Measurements from ENCODE around the gene SLC50A1. TPM values are rescaled to one million over a fixed set of nuclear protein-coding genes. Genes with fewer than 3 reads are reported as not detected.
A peak's percentile ranks its signal among the peaks of the same experiment; 100 is the strongest.

SLC50A1 gene
- total and polyA plus RNA-seq, 9 of the 15 experiments (the other 6 are each of a cell fraction or from before 2014, with no cell fraction given), result 46.5 to 132 (median 91.9) TPM

DNA sequence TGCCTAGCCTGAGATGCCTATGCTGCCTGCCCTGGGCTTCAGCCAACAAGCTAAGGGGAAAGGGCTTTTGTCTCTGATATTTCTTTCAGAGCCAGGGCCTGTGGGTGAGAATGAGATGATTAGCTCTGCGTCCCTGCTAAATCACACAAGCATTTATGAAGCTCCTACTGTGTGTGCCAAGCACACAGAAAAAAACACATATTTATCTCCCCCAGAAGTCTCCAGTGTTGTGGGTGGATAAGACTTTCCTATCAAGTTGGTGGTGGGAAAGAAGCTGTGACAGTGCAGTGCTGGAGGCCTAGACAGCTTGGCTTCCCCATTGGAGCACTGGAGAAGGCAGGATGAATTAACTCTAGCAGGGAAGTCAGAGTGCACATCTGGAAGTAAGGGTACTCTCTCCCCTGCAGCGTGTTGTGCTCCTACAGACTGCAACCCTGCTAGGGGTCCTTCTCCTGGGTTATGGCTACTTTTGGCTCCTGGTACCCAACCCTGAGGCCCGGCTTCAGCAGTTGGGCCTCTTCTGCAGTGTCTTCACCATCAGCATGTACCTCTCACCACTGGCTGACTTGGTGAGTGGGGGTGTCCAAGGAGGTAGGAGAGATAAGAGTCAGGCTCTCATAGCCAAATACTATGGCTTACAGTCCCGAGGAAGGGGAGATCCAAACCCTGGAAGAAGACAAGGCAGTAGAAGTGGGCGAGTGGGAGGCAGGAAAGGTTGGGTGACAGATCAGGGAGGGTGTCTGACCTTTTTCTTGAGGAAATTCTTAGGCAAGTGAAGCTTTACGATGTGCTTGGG lies 1.7 kb downstream of the SLC50A1 start (continued):
- TF ChIP-seq MXI1 (IDR thresholded peaks at IDR 0.05; ENCODE audit: low read depth, low read length), result no peak
- TF ChIP-seq, protein P1, sequence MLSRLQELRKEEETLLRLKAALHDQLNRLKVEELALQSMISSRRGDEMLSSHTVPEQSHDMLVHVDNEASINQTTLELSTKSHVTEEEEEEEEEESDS (CRISPR knock-in tag; IDR thresholded peaks at IDR 0.05), result no peak
- peak; percentile 95 for TF ChIP-seq ZKSCAN1 (IDR thresholded peaks at IDR 0.05; ENCODE audit: low read depth, low read length)
- TF ChIP-seq GATA2 (CRISPR knock-in tag; IDR thresholded peaks at IDR 0.05), result peak; percentile 71
- TF ChIP-seq ZNF518B (CRISPR knock-in tag; IDR thresholded peaks at IDR 0.05), result no peak
- no peak for TF ChIP-seq JUNB (CRISPR knock-in tag; conservative IDR thresholded peaks at IDR 0.05)
- no peak for TF ChIP-seq SOX6 (IDR thresholded peaks at IDR 0.05)
- TF ChIP-seq KLF16 (IDR thresholded peaks at IDR 0.05), result 0 out of 2 replicates have a peak, but pooled peaks have one; percentile 39
- TF ChIP-seq ZBTB12 (CRISPR knock-in tag; IDR thresholded peaks at IDR 0.05), result no peak
- TF ChIP-seq SPI1 (IDR thresholded peaks at IDR 0.05; ENCODE audit: borderline replicate concordance, low read depth, low read length), result no peak
- no peak for TF ChIP-seq SETDB1 (IDR thresholded peaks at IDR 0.05; ENCODE audit: low read length)
- TF ChIP-seq NFIX (CRISPR knock-in tag; IDR thresholded peaks at IDR 0.05; ENCODE audit: low read depth), result no peak
- peak; percentile 44; the same call in 1 of the 2 replicates for TF ChIP-seq HMBOX1 (IDR thresholded peaks at IDR 0.05)
- no peak for TF ChIP-seq ZFP1 (CRISPR knock-in tag; IDR thresholded peaks at IDR 0.05)
- TF ChIP-seq MBD2 (IDR thresholded peaks at IDR 0.05; ENCODE audit: borderline replicate concordance, low read depth), result no peak
- no peak for TF ChIP-seq ZNF79 (CRISPR knock-in tag; IDR thresholded peaks at IDR 0.05; ENCODE audit: low read depth)
- no peak for TF ChIP-seq HNRNPK (IDR thresholded peaks at IDR 0.05; ENCODE audit: low read depth, low read length, poor library complexity, severe bottlenecking)
- TF ChIP-seq BRF1 (IDR thresholded peaks at IDR 0.05; ENCODE audit: borderline replicate concordance, extremely low read depth, insufficient read length), result no peak
- TF ChIP-seq ZSCAN29 (IDR thresholded peaks at IDR 0.05), result no peak
- no peak for TF ChIP-seq TARDBP (IDR thresholded peaks at IDR 0.05)
- no peak for TF ChIP-seq SAP30 (IDR thresholded peaks at IDR 0.05; ENCODE audit: borderline replicate concordance, insufficient read depth, low read depth, low read length, poor library complexity, severe bottlenecking)
- no peak for TF ChIP-seq SIN3B (IDR thresholded peaks at IDR 0.05; ENCODE audit: low read depth)
- no peak for TF ChIP-seq WHSC1 (IDR thresholded peaks at IDR 0.05; ENCODE audit: low read length)
- TF ChIP-seq RBM14 (IDR thresholded peaks at IDR 0.05; ENCODE audit: borderline replicate concordance, insufficient read depth, low read depth, low read length), result no peak
- no peak for TF ChIP-seq U2AF2 (optimal IDR thresholded peaks at IDR 0.05; ENCODE audit: low read depth, low read length)

All from K562 (cell line).